Epidermal melanocyte (primary cell): ENCODE results near the gene SLCO3A1.
A peak's percentile ranks its signal among the peaks of the same experiment; 100 is the strongest.
"Not testable (repeated sequence)": the region's sequence is repeated elsewhere in the genome, so short reads cannot be mapped to it uniquely, and the experiment has no call there.

Source experiments
- DNase-seq: peaks from one replicate; pipeline ENCODE4 v3.0.0; 2011; ENCODE audit warnings: low spot score; ENCODE audit not compliant: insufficient read length

The SLCO3A1 gene

DNA sequence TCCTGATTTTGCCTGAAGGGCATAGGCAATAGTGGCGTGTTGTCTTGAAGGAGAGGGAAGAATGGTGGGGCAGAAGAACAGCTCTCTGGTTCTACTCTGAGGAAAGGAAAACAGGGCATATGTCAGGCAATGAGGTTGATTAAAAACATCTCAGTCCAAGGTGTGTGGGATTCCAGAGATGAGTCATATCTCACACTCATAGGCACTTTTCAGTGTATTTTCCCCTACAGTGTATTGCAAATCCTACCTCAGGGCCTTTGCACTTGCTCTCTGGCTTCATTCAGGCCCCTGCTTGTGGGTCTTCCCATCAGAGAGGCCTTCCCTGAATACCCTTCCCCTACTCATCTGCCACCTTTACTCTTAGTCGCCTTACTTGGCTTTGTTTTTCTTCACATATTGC lies 107.8 kb downstream of the SLCO3A1 start:
- DNase-seq = no peak

DNA sequence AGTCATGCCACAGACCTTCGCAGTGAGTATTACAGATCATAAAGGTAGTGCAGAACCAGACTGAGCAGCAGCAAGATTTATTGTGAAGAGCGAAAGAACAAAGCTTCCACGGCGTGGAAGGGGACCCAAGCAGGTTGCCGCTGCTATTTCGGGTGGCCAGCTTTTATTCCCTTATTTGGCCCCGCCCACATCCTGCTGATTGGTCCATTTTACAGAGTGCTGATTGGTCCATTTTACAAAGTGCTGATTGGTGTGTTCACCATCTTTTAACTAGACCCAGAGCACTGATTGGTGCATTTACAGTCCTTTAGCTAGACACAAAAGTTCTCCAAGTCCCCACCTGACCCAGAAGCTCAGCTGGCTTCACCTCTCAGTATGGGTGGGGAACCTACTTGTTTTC lies 110.2 kb downstream of the SLCO3A1 start:
- DNase-seq = not testable (repeated sequence)

DNA sequence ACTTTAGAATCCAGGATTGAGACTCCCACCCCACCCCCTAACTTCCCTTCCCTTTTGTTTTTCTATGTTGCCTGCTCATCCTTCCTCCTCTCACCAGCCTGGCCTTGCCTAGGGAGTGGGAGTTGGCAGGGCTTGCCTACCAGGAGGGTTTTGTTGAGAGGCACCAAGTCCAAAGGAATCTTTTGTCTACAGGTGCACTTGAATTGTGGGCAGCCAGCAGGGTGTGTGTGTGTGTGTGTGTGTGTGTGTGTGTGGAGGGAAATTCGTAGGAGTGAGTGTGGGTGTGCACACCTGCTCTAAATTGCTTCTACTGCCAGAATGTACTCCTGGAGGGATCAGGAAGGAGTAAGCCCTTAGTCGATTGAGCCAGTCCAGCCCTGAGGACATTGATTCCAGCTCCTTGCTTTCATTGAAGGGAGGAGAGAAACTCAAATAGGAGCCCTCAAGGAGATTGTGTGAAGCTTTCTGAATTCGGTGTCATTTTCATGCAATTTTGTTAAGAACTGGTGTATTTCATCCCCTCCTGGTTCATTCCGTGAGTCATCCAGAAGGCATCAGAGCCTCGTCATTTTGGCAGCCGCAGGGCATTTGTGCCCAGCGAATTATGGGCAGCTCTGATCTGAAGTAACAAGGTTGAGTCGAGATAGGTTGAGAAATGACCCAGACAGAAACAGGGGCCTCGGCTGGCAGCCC lies 112.1 kb downstream of the SLCO3A1 start:
- DNase-seq = no peak

DNA sequence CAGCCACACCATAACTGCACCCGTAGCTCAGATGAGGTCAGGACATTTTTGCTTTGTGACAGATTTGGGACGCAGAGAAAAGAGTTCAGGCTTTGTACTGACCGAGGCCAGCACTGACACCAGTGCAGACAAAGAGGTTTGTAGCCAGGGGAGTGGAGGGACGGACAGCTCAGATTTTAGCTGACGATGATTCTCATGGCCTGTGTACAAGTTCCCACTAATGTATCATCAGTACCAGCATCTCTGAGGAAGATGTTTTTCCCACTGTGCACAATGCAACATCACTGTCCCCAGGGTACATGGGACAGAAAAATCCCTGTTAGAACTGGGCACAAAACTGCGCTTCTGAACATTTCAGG lies 112.7 kb downstream of the SLCO3A1 start:
- no peak for DNase-seq

DNA sequence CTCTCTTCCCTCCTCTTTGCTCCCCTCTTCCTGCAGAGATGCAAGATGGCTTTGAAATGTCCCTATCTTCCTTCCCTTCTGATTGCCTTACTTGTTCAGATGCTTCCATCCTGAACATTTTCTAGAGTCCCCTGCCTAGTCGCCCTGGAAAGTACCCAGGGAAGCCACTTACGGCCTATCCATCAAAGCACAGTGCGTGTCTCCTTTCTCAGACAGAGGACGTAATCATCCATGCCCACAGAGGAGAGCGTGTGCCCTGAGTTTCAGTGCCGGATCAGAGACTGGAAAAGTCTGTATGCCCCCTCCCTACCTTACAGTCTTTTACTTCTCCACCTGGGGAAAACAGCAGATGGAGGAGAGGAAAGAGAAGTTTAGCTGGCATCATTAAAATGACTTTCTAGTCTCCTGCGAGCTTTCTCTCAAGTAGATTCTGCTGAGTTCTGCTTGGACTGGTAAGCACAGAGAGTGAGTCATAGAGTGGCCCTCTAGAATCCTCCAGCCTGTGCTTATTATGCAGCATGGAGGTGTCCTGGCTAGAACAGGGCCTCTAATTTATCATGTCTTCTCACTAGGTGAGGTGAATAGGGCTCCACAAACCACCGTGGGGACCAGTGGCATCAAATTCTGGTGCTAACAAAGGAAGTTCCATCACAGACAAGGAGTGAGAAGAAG lies 114.6 kb downstream of the SLCO3A1 start:
- no peak for DNase-seq

DNA sequence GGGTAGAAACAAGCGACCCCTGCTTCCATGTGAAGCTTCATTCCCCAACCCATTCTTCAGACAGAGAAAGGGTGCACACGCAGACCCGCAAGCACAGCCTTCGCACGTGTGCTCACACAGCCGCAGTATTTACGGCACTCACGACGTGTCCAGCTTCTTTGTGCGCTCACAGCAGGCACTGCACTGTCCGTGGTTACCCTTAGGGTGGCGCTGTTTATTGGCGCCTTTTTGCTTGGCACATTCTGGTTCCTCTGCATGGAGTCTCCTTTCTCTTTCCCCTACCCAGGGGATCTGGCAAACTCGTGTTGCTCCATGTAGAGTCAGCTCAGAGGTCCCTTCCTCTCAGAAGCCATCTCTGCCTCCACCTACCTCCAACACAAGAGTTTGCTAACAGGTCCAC lies 115.1 kb downstream of the SLCO3A1 start:
- no peak for DNase-seq

DNA sequence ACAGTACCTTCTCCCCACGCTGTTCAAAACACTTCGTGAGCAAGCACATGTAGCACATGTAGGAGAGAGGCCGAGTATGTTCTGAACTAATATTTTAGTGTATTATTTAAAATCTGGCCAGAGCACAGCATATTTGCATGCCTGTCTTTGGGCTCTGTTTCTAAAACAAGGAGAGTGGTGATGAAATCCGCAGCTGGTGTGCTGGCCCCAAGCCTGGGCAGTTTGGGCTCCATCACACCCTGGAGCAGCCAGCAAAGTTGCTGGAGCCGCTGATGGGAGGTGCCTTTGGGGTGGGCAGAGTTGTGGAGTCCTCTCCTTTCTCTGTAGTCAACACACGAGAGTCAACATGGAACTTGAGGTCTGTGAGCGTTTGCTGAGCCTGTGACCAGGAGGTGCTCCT lies 116.6 kb downstream of the SLCO3A1 start:
- DNase-seq = peak; percentile 48

DNA sequence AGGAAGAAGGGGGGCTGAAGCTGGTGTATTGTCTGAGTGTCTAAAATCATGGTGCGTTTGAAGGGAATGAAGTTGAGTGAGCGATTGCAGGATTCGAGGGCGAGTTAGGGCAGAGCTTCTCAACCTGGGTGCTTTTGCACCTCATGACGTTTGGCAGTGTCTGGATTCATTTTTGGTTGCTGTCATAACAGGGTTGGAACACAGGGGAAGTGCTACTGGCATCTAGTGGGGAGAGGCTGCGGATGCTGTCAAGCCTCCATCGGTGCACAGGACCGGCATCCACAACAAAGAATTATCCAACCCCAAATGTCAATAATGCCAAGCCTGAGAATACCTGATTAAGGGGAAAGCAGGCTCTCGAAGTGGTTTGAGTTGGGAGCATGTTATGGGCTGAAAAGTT lies 120.0 kb downstream of the SLCO3A1 start:
- no peak for DNase-seq

DNA sequence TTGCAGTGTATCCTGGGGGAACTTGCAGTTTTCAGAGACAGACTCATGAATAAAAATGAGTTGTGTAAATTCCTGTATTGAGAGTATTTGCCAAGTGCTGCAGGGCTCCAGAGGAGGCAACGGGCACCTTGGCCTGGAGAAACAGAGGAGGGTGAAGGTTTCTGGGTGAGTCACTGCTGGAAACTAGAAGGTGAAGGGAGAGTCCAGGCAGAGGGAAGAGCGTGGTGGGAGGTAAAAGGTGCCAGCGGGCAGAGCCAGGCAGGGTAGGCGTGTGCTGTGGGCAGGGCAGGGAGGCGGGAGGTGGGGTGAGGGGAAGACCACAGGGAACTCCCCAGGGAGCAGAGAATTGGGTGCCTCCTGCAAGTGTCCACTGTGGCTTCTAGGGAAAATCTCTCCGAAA lies 120.8 kb downstream of the SLCO3A1 start:
- no peak for DNase-seq

DNA sequence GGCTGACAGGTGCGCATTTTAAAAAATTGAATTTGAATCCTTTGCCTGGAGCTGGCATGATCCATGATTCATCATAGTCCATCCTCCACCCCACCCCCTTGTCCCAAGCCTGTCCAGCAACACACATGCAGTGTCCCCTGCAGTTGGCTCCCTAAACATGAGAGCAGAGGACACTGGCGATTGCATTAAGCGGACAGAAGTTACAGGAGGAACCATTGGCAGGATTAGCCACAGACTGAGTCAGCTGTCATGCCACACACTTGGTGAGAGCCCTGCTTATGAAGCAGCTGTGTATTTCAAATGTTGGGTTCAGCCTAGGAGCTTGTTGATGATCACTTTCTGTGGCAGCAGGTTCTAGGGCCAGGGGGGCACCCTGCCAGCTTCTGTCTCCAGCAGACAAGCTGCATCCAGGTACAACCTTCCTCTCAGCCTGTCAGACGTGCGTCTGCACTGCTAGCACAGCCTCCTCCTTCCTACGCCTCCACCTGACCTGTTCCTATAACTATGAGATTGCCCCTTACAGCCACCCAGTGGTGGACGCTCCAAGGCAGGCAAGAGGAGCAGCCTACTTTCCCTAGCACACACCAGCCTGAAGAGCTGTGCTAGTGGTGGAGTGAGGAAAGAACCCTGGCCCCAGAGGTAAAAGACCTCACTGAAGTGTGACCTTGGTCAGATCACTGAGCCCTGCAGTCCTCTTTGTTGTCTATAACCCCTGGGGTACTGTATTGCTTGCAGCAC lies 121.9 kb downstream of the SLCO3A1 start:
- DNase-seq = no peak

DNA sequence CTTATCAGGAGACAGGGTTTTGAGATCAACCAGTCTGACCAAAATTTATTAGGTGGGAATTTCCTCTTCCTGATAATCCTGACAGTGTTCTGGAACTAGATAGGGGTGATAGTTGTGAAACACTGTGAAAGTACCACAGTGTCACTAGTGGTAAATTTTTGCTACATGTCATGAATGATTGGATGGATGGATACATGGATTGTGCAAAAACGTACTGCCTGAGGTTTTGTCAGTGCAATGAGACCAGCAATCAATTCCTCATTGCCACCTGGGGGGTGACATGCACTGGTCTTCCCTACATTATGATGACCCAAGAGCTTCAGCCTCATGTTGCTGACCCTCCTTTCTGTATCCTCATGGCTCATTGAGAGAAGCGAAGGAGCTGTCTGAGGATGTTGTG lies 123.5 kb downstream of the SLCO3A1 start:
- no peak for DNase-seq

DNA sequence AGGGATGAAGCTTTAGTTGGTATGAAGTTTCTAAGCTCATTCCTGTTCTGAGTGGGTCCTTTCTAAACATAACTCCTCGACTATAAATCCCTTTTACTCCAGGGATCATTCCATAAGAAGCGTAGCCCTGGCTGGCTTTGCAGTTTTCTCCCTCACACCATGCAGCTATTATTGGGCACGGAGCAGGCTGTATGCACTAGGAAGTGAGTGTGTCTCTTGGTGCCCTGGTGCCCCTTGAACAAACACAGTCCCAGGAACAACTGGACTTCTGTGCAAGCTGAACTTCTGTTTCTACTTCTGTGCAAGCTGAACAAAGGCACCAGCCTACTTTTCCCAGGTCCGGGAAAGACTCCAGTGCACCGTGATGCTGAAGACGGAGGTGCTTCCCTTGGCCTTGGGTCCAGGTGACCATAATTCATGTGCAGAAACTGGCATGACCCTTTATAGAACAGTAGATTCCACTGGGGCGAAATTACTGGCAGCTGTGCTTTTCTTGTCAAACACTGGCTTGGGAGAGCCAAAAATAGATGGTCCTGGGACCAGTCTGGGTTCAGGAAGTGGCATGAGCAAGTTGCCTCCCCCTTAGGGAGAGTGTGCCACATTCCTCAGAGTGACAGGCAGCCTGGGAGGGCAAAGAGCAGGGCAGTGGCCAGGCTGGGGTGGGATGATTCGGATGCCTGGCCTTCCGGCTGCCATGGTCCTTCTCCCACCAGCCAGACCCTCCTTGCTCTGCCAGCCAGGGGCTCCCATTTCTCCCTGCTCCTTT lies 127.2 kb downstream of the SLCO3A1 start:
- no peak for DNase-seq

DNA sequence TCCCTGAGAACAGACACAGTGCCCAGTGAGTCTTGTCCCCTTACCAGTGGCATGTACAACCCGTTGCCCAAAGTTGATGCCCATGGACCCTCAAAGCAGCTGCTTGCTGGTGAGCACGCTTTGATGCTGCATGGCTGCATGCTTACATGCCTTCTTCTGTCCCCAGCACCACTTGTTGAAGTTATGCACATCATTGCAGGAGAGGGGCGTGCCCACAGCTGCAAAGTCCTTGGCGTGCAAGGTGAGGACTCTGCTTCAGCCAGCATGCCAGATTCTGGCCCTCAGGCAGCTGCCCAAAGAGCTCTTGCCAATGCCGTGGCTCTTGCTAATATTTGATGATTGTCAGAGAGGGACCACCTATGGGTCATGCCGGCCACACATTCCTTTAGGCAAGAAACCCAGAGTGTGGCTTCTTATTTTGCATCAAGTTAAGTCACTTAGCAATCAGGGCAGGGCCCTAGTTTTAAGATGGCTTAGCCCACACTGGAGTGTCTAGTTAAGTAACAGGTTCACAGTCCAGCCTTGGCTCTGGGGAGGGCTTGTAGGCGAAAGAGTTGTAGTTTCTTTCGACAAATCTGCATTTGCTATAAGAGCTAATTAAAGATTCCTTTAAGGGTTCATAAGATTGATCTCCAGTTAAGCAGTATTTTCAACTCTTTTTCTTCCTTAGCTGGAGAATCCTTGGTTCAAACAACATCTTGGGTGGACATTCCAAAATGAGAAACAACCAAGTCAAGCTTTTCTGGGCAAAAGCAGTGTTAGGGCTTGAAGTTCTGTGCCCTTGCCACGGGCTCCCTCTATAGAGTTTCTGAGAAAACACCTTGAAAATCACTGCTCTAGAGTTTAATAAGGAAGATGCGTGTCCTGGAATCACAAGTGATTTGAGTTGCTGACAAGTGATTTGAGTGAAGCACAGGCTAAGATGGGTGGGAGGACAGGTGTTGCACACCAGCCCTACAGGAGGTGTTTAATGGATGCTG lies 128.6 kb downstream of the SLCO3A1 start:
- DNase-seq = no peak

DNA sequence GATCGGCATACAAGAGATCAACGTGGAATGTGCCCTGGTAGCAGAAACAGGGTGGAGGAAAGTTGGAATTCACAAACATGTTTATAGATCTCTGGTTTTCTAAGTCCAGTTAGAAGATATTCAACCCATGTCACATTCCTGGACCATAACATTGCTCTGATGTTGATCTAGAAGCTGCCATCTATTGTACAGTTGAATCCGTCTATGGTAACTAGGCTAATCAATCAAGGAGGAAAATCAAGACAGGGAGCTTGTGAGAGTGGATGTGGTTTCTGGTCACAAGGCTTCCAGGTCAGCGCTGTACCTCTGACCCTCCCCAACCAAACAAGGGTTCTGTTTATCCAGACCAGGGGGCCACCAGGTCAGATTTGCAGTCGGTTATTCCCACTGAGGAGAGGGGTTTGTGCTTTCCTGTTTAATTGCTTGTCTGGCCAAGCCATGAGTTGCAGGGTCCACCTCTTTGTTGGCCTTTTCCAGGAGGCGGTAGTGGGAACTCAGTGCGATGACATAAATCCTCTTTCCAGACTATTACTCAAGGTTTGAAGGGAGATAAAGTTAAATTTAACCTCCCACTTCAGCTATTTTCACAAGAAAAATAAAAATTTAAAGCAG lies 130.3 kb downstream of the SLCO3A1 start:
- no peak for DNase-seq

DNA sequence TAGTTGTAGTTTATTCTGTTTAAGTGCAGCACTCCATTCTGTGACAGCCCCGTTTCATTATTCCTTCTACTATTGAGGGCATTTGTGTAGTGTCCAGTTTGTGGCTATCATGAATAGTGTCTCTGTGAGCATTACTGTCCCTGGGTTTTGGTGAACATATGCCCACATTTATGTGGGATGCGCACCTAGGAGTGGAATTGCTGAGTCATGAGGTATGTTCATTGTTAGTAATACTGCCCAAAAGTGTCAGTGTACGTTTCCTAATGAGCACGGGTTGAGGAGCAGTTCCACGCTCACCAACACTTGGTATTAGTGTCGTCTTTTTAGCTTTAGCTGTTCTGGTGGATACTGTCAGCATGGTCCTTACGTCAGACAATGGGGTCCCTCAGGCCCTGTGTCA lies 131.8 kb downstream of the SLCO3A1 start:
- no peak for DNase-seq

DNA sequence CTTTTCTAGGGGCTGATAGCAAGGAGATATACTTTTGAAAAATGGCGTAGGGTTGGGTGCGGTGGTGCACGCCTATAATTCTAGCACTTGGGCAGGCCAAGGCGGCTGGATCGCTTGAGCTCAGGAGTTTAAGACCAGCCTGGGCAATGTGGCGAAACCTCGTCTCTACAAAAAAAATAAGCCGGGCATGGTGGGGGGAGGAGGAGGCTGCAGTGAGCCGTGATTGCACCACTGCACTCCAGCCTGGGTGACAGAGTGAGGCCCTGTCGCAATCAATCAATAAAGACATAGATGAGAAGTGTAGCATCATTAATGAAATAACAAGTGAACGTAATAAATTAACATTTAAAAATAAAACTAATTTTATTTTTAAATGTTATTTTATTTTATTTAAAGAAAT lies 134.6 kb downstream of the SLCO3A1 start:
- no peak for DNase-seq

DNA sequence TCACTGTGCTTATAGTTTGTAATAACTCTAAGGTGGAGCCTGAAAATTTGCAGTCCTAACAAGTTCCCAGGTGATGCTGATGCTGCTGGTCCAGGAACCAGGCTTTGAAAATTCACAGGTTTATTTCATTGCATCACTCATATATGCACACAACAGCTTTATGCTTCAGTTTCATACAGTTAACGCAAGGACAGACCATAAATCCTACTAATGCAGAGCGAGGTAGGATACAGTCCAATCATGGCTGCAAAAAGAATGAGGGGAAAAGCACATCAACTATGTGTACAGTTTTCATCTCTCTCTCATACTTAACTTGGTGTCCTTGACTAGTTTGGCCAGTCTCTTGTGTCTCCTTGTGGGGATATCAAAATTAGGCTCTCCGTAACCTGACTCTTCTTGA lies 135.1 kb downstream of the SLCO3A1 start:
- no peak for DNase-seq

DNA sequence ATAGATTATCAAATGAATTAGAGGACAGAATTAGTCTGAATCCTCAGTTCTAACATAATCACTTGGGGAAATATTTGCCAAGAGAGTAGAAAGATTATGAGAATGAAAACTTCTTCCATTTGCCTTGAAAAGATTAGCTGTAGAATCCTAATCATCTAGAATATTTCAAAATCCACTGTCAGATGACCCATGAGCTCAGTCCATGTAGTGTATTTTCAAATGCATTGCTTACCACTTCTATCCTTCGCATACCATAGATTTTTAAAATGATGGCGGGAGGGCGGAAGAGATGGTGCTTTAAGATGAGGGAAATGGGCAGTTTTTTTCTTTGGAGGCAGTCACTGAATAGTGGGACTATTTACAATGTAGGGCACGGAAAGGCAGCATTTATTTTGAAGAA lies 136.3 kb downstream of the SLCO3A1 start:
- no peak for DNase-seq

DNA sequence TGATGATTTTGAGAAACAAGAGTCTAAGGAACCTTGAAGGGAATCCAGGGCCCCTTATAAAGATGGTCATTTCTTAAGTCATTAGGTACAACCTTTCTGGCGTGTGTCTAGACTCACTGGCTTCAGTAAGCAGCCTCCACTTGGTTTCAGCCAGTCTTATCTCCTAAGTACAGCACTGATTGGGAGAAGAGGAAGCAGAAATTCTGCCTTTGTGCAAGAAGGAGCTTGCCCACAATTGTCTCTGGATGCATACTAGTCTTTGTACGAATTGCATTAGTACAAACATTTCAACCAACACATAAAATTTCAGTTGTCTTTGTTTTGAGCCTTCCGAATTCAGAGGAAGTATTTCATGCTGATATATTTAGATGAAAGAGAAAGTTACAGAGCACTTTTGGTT lies 139.4 kb downstream of the SLCO3A1 start:
- DNase-seq = no peak

DNA sequence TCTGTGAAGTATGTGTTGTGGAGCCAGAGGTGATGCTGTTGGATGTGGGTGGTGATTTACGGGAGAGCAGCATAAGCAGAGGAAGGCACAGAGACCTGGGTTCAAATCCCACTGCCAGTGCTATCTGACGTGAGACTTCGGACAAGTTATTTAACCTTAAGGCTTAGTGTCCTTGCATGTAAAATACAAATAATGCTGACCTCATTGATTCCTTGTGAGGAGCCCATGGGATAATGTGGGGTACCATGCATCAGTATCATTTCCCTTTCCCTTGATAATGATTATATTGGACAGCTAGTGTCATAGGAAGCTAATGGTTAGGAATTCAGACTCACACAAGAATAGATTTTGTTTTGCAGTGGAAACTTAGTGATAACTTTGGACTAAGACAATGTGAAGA lies 141.6 kb downstream of the SLCO3A1 start:
- DNase-seq = no peak
